WI38 (cell line): Measurements from ENCODE around the gene TP53I13.

Experiments used
- H3K4me3 ChIP-seq: 2 replicates; pipeline ENCODE4 v1.5.1; 2011; ENCODE audit warnings: low read depth, mild to moderate bottlenecking, control low read depth, low read length
- TF ChIP-seq, protein P1 (sequence below): IDR thresholded peaks from 2 replicates; pipeline ENCODE4 v1.5.1; 2012; ENCODE audit warnings: low read depth, mild to moderate bottlenecking, control low read depth, low read length

The TP53I13 gene

GRCh38 chr17:29568331-29569244, at the start of gene TP53I13:
Gene TP53I13, plus strand, starts transcription at chr17:29568701. Its CDS starts 58 bp downstream, at chr17:29568759.
- TF ChIP-seq, protein P1, sequence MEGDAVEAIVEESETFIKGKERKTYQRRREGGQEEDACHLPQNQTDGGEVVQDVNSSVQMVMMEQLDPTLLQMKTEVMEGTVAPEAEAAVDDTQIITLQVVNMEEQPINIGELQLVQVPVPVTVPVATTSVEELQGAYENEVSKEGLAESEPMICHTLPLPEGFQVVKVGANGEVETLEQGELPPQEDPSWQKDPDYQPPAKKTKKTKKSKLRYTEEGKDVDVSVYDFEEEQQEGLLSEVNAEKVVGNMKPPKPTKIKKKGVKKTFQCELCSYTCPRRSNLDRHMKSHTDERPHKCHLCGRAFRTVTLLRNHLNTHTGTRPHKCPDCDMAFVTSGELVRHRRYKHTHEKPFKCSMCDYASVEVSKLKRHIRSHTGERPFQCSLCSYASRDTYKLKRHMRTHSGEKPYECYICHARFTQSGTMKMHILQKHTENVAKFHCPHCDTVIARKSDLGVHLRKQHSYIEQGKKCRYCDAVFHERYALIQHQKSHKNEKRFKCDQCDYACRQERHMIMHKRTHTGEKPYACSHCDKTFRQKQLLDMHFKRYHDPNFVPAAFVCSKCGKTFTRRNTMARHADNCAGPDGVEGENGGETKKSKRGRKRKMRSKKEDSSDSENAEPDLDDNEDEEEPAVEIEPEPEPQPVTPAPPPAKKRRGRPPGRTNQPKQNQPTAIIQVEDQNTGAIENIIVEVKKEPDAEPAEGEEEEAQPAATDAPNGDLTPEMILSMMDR, result no peak
- peak within 1 kb of the TSS; percentile 73 for H3K4me3 ChIP-seq

DNA sequence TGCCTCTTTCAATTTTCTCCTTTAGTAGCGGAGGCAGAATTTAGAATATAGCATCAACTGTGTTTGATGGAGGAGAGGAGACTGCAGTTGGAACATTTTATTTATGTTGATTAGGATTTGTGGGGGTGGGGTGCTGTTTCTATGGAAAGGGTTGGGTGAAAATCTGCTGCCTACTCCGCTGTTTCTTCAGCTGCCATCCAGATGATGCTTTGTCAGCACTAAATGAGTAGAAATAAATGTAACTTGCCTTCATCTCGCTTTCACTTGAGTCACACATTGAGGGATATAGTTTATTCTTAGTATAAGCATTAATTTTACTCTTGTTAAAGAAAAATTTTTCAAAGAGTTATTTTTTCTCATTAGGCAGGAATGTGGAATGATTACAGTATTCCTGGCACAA, 43.8 kb upstream of the TP53I13 start:
- TF ChIP-seq, protein P1, result no peak
- H3K4me3 ChIP-seq, result no peak overlapping the region

DNA sequence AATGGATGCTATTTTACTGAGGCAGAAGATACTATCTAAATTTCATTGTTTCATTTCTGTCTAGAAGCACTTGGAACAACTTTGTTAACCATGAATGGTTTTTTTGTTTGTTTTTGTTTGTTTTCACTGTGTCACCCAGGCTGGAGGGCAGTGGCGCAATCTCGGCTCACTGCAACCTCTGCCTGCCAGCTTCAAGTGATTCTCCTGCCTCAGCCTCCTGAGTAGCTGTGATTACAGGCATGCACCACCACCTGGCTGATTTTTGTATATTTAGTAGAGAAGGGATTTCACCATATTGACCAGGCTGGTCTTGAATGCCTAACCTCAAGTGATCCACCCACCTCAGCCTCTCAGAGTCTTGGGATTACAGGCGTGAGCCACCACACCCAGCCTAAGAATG, 42.2 kb upstream of the TP53I13 start:
- TF ChIP-seq, protein P1, result no peak
- H3K4me3 ChIP-seq, result no peak overlapping the region

DNA sequence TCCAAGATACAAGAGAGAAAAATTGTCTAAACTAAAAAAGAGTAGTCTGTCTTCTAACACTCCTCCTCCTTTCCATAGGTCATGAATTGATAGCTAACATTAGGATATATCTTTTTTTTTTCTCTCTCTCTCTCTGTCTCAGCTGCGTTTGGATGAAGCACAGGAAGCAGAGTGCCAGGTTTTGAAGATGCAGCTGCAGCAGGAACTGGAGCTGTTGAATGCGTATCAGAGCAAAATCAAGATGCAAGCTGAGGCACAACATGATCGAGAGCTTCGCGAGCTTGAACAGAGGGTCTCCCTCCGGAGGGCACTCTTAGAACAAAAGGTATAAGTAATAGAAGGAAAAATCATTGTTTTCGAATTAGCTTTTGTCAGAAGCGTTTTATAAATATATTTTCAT, 34.5 kb upstream of the TP53I13 start:
- no peak overlapping the region for H3K4me3 ChIP-seq
- TF ChIP-seq, protein P1, result no peak

DNA sequence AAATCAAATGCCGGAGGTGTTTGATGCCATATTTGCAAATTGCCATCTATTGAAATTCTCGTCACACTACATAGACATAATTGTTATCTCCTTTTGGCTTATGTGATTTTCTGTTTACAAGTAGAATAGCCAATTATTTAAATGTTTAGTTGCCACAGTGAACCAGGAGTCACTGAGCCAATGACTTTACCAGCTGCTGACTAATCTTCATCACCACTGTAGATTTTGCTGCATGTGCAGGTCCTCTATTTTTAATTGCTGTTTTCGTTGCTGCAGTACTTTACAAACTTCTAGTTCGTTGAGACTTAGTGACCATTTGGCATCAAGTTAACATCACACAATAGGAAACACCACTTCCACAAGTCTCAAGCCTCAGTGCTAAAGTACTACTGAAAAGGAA, 24.4 kb upstream of the TP53I13 start:
- TF ChIP-seq, protein P1, result no peak
- no peak overlapping the region for H3K4me3 ChIP-seq

- TF ChIP-seq, protein P1, result no peak
- H3K4me3 ChIP-seq, result no peak overlapping the region
Measured at GRCh38 chr17:29546085-29546484, 22.4 kb upstream of the TP53I13 start.

- no peak overlapping the region for H3K4me3 ChIP-seq
- TF ChIP-seq, protein P1, result no peak
Measured at GRCh38 chr17:29546830-29547229, 21.7 kb upstream of the TP53I13 start.
